ENCODE results near the gene HMOX2.

The HMOX2 gene

DNA sequence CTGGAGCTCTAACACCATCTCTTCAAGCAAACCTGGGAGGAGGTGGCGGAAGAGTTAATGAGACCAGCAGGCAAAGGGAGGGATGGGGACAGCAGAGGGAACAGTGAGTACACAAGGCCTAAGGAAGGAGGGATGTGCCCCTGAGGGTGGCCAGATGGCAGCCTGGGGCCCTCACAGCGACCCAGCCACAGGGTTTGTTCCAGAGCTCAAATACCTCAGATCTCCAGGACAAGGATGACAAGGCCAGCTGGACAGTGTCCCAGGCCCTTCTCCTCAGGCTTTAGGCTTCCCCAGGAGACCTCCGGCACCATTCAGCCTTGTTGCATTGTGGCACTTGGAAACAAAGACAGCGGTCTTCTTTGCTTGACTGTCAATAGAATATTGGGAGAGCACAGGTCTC is 47.5 kb downstream of the HMOX2 start:
- DNase-seq (ENCODE audit: low read depth in 2 of 2) = no peak

GRCh38 chr16:4524571-4524970 is 48.4 kb downstream of the HMOX2 start:
- DNase-seq (ENCODE audit: low read depth in 2 of 2) = no peak

DNA sequence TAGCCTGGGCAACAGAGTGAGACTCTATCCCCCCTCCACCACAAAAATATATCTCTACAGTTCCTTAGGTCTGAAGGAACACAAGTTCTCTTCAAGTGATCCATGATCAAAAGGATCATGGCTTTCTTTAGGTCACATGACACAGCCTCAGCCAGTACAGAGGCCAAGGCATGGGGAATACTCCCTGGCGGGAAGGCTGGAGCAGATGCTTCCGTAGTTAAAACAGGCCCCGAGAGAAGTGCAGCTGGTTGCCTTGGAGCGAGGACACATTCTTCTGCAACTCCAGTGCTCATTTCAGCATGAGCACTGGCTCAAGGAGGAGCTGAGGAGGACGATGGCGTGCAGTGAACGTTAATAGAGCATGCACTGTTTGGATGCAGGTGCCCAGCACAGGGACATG is 48.9 kb downstream of the HMOX2 start:
- no peak for DNase-seq (ENCODE audit: low read depth in 2 of 2)

DNA sequence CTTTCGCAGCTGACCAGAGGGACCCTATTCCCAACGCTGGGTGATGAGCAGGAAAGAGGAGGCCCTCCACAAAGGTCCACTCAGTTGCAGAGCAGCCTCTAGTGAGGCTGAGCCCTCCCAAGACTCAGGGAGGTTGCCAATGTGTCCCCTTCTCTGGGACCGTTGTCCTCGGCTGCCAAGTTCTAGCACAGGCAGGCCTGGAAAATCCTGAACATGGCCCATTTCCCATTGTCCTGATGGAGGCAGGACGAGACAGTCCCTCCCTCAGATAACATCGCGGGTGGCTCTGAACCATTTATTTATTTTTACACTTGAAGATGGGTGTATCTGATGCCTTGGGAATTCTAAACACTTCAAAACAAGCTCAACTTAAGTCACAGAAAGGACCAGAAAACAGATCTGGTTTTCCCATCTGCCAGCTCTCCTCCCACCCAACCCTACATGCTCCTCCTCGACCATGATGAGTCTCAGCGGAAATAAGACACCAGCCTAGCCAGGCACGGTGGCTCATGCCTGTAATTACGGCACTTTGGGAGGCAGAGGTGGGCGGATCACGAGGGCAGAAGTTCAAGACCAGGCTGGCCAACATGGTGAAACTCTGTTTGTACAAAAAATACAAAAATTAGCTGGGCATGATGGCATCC is 49.6 kb downstream of the HMOX2 start:
- no peak for DNase-seq (ENCODE audit: low read depth in 2 of 2)

DNA sequence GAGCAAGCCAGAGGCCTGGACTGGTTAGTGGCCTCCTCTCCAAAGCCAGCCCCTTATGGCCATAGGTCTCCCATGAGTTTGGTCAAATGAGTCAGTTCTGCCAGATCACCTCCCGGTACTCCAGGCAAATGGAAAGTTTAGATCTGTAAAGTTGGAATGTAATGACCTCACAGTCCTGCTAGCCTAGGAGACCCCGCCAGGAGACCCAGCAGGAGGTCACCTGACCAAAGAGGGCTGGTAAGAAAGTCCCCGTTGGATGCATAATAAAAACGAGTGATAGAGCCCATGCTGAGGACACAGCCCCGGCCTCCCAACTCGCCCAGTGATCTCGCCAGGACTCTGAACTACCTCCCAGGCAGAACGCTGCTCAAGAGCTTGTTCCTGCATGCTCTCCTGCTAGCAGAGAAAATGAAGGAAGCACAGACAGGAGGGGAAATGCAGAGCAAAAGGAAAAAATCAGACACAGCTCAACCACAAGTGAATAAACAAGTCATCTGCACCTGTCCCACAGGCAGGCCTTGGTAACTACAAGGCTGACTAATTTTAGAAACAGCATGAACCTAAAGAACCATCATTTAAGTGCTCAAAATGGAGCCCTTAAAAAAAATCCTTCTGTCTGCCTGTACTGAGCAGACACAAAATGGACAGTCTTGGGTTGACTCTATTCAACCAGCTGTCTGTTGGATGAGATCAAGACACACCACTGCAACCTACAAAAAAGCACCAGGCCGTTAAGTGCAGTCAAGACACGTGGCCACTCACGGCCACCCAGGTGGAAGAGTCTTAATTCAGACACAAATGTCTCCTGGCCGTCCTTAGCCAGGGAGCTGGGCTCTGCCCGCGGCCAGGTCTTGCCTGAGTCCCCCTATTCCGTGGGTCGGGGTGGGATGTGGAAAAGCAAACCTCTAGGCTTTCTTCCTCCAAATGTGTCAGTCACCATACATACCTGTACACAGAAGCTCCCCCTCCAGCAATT is 53.2 kb downstream of the HMOX2 start:
- no peak for DNase-seq (ENCODE audit: low read depth in 2 of 2)

DNA sequence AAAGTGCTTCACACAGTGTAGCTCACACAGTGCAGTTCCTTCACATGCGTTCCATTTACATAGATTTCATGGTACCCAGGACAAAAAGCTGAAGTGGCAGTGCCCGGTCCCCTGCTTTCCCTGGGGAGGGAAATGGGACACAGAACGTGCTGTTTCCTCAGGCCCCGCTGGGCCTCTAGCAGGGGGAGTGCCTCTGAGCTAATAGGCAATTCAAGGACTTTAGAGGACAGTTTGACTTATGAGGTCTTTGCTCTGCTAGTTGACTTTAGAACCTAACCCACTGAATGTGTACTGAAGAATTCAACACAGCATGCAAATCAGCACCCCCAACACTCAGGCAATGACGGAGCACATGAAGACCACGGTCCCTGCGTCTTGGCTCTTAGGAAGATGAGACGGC is 55.6 kb downstream of the HMOX2 start:
- DNase-seq (ENCODE audit: low read depth in 2 of 2) = no peak

- no peak for DNase-seq (ENCODE audit: low read depth in 2 of 2)
These were observed 56.0 kb downstream of the HMOX2 start for GRCh38 chr16:4532238-4532637.

DNA sequence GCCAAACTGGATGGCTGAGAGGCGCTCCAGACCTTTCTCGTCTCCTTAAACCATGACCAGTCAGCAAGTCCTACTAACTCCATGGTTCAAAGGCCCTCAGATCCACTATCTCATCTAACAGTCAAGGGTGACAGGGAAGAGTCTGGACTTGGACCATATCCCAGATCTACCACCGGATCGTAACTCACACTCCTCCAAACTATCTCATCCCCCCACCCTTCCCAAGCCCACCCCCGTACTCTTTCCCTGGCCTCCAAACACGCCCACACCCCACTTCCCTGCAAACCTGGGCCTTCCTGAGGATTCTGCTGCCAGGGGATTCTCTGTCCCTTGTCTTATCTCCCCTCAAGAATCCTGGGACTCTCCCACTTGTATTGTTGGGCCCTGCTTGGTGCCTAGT is 57.3 kb downstream of the HMOX2 start:
- no peak for DNase-seq (ENCODE audit: low read depth in 2 of 2)

DNA sequence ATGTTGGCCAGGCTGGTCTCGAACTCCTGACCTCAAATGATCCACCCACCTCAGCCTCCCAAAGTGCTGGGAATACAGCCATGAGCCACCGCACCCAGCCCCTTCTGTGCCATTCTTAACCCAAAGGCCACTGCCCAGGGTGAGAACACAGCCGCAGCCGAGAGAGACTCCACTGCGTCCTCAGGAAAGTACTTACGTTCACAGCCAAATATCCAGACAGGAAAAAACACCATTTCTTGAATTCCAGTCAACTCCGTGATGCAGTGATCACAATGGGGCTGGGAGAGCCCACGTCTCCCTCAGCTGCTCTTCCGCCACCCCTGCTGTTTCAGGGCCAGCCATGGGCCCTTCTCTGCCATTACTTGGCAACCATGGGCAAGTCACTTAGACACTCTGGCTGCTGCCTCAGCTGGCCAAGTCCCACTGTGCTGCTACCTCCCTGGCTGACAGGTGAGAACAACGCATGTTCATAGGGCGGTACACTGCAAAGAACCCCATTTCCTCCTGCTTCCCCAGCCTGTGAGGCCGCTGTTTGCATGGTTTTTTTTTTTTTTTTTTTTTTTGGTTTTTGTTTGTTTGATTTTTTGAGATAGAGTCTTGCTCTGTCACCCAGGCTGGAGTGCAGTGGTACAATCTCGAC is 58.1 kb downstream of the HMOX2 start:
- no peak for DNase-seq (ENCODE audit: low read depth in 2 of 2)

DNA sequence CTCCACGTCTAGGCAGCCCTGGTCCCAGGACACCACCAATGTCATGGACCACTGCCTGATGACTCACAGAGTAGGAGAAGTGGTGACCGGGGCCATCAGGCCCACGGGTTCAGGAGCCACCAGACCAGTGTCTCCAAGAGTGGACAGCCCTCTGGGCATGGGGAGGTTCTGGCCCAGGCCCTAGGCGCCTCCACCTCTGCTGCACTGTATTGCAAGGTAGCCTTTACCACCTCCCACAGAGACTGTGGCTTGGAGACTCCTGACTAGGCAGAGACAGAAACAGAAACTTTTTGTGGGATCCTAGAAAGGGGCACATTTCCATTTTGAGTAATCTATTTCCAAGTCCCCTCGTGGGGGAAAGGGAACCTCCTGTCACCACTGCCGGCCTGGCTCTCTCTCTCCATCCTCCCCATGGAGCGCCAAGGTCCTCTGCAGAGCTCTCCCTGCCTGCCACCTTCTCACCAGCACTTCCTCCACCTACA is 59.5 kb downstream of the HMOX2 start:
- DNase-seq (ENCODE audit: low read depth in 2 of 2) = peak in 1 of 2 donors; percentile 23

DNA sequence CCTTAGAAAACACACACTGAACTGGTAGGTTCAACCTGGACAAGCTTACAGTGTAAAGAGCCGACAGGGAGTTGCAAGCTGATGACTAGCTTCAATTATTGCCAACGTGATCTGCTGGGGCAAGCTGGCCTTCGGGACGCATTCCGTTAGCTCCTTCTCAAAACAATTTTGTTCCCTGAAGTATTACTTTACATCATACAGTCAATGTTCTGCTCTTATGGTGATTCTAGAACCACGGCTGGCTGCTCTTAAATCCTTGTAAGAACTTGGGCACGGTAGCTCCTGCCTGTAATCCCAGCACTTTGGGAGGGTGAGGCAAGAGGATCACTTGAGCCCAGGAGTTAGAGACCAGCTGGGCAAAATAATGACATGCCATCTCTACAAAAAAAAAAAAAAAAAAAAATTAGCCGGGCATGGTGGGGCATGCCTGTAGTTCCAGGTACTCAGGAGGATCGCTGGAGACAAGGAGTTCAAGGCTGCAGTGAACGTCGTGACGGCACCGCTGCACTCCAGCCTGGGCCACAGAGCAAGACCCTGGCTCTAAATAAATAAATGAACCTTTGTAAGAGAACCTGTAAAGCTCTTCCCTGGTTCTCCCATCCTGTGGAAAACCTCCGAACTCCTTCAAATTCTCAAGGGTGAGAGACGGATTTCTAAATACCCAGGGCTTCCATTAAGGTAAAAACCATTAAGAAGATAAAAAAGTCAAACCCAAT is 60.4 kb downstream of the HMOX2 start:
- no peak for DNase-seq (ENCODE audit: low read depth in 2 of 2)

- no peak for DNase-seq (ENCODE audit: low read depth in 2 of 2)
These were observed 61.5 kb downstream of the HMOX2 start for GRCh38 chr16:4537376-4538343.

DNA sequence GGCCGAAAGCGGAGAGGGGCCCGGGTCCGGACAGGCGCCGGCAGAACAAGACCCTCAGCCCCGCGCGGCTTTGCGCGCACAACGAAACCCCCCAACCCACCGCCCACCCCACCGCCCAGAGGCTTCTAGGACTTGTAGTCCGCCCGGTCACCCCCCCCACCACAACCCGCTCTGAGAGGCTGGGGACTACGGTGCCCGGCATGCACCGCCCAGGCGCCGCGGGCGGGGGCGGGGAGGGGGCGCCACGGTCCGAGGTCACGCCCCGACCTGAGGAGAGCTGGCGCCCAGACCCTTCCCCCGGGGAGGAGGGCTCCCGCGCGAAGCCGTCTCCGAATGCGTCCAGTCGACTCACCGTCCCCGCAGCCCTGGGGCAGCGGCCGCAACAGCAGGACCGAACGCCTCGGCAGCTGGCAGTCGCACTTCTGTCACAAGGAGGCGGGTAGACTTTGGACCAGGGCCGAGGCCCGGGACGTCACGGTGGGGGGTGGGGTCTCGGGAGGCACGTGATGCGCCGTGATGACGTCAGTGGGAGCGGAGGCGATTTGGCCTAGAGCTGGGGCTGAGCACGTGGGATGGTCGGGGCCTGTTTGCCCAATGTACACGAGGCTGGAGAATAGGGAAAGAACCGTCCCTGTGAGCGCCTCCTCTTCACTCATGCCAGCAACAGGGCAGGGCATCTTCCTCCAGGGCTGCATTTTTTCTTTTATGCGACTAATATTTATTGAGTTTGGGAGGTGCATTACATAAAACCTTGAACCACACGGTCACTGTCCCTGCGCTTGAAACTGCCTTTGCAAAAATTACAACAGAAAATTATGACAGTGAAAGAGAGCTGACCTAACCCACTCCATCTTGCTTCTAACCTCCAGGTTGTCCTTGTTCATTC is 62.4 kb downstream of the HMOX2 start, which contains the start of gene CDIP1:
CDIP1 (minus strand) TSS at position 424 of the 886 bp plus-strand sequence. CDS start 24,643 bp downstream, outside the sequence.
- DNase-seq (ENCODE audit: low read depth in 2 of 2) = peak; percentile 93 to 96

- DNase-seq (ENCODE audit: low read depth in 2 of 2) = no peak
These were observed 63.6 kb downstream of the HMOX2 start for GRCh38 chr16:4539716-4540284.

DNA sequence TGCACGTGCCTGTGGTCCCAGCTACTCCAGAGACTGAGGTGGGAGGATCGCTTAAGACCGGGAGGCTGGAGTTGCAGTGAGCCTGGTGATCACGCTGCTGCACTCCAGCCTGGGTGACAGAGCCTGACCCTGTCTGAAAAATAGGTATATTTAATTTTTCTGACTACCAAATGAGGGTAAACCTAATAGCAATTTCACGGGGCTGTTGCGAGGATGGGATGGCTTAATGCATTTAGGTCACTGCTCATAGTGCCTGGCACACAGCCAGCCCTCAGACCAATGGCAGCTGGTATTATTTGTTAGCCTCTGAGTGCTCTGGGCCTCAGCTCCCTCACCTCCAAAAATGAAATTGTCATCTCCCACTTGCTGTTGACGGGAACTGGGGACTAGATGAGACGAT is 68.3 kb downstream of the HMOX2 start:
- DNase-seq (ENCODE audit: low read depth in 2 of 2) = no peak

DNA sequence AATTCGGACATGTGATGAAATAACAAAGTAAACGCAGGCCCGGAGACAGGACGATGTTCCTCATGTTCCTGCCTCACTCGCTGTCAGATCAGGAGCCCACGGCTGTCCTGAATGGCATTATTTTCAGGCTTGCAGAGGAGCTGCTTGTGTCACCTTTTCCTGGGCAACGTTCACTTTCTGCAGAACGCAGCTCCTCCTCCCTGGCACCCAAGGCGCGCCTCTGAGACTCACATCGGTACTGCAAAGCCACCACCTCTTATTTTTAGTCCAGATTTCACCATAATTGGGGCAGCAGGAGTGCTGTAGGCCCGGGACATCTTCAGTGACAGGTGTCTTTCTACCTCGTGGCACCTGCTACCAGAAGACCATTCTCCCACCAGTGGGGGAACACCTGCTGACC is 71.9 kb downstream of the HMOX2 start:
- DNase-seq (ENCODE audit: low read depth in 2 of 2) = no peak

- no peak for DNase-seq (ENCODE audit: low read depth in 2 of 2)
These were observed 74.4 kb downstream of the HMOX2 start for GRCh38 chr16:4550591-4550990.

GRCh38 chr16:4552541-4552940 is 76.3 kb downstream of the HMOX2 start:
- DNase-seq (ENCODE audit: low read depth in 2 of 2) = no peak

- no peak for DNase-seq (ENCODE audit: low read depth in 2 of 2)
These were observed 79.9 kb downstream of the HMOX2 start, which contains the start of gene C16orf96 for GRCh38 chr16:4556112-4556511. Gene C16orf96 (plus strand): TSS chr16:4556340. CDS start chr16:4556490, 150 bp downstream.

Measured in stimulated activated CD8-positive, alpha-beta memory T cell treated with anti-CD3 and anti-CD28 coated beads, Interleukin-15, amount 100 ng/mL, for 48 hours (primary cell).